ENCODE data around the gene TNS2.

The TNS2 gene

GRCh38 chr12:53050426-53051057 is 677 bp downstream of the TNS2 start:
- Histone ChIP-seq H3K36me3 (ENCODE audit: control insufficient read depth in 1 of 2, insufficient read depth in 2 of 2, low read length in 2 of 2) (no peaks in the 10 kb centered on the region), H3K4me1 (ENCODE audit: control insufficient read depth in 1 of 2, insufficient read depth in 2 of 2, low read length in 2 of 2) (peaks cover 66 to 76% of the 10 kb centered on the region in 2 donors), H3K4me3 (ENCODE audit: low read depth in 1 of 2, low read length in 2 of 2) (peak overlapping the region; percentile 64 to 65), H3K27ac (ENCODE audit: low read depth, low read length) (peak overlapping the region; percentile 94), H3K9ac (ENCODE audit: low read depth in 1 of 2, low read length in 2 of 2) (peak overlapping the region; percentile 75 to 80), H3K27me3 (ENCODE audit: control insufficient read depth in 1 of 2, insufficient read depth in 2 of 2, low read length in 2 of 2) (no peaks in the 10 kb centered on the region), H3K9me3 (ENCODE audit: control insufficient read depth in 1 of 2, low read length in 2 of 2) (no peaks in the 10 kb centered on the region)

- Histone ChIP-seq H3K4me1 (ENCODE audit: control insufficient read depth in 1 of 2, insufficient read depth in 2 of 2, low read length in 2 of 2) (peaks cover 59 to 68% of the 10 kb centered on the region in 2 donors), H3K27me3 (ENCODE audit: control insufficient read depth in 1 of 2, insufficient read depth in 2 of 2, low read length in 2 of 2) (no peaks in the 10 kb centered on the region), H3K36me3 (ENCODE audit: control insufficient read depth in 1 of 2, insufficient read depth in 2 of 2, low read length in 2 of 2) (no peaks in the 10 kb centered on the region), H3K9ac (ENCODE audit: low read depth in 1 of 2, low read length in 2 of 2) (peak overlapping the region; percentile 75 to 80), H3K4me3 (ENCODE audit: low read depth in 1 of 2, low read length in 2 of 2) (peak overlapping the region; percentile 64 to 65), H3K27ac (ENCODE audit: low read depth, low read length) (peak overlapping the region; percentile 94), H3K9me3 (ENCODE audit: control insufficient read depth in 1 of 2, low read length in 2 of 2) (no peaks in the 10 kb centered on the region)
These were observed 1.4 kb downstream of the TNS2 start for GRCh38 chr12:53051058-53051880.

GRCh38 chr12:53051881-53052412 is 2.1 kb downstream of the TNS2 start:
- Histone ChIP-seq H3K36me3 (ENCODE audit: control insufficient read depth in 1 of 2, insufficient read depth in 2 of 2, low read length in 2 of 2) (no peaks in the 10 kb centered on the region), H3K4me1 (ENCODE audit: control insufficient read depth in 1 of 2, insufficient read depth in 2 of 2, low read length in 2 of 2) (peaks cover 58 to 66% of the 10 kb centered on the region in 2 donors), H3K9me3 (ENCODE audit: control insufficient read depth in 1 of 2, low read length in 2 of 2) (no peaks in the 10 kb centered on the region), H3K27me3 (ENCODE audit: control insufficient read depth in 1 of 2, insufficient read depth in 2 of 2, low read length in 2 of 2) (no peaks in the 10 kb centered on the region), H3K27ac (ENCODE audit: low read depth, low read length) (peak overlapping the region; percentile 94), H3K9ac (ENCODE audit: low read depth in 1 of 2, low read length in 2 of 2) (peak overlapping the region; percentile 22 to 75), H3K4me3 (ENCODE audit: low read depth in 1 of 2, low read length in 2 of 2) (peak overlapping the region; percentile 44 to 65)

- Histone ChIP-seq H3K9ac (ENCODE audit: low read depth in 1 of 2, low read length in 2 of 2) (peak overlapping the region; percentile 22 to 75), H3K27me3 (ENCODE audit: control insufficient read depth in 1 of 2, insufficient read depth in 2 of 2, low read length in 2 of 2) (no peaks in the 10 kb centered on the region), H3K36me3 (ENCODE audit: control insufficient read depth in 1 of 2, insufficient read depth in 2 of 2, low read length in 2 of 2) (peaks cover 0 to 3% of the 10 kb centered on the region in 2 donors), H3K9me3 (ENCODE audit: control insufficient read depth in 1 of 2, low read length in 2 of 2) (no peaks in the 10 kb centered on the region), H3K4me1 (ENCODE audit: control insufficient read depth in 1 of 2, insufficient read depth in 2 of 2, low read length in 2 of 2) (peaks cover 58 to 65% of the 10 kb centered on the region in 2 donors), H3K27ac (ENCODE audit: low read depth, low read length) (peak overlapping the region; percentile 87), H3K4me3 (ENCODE audit: low read depth in 1 of 2, low read length in 2 of 2) (peak overlapping the region; percentile 34 to 65)
These were observed 2.8 kb downstream of the TNS2 start for GRCh38 chr12:53052419-53053217.

GRCh38 chr12:53053218-53054111 is 3.6 kb downstream of the TNS2 start:
- Histone ChIP-seq H3K4me3 (ENCODE audit: low read depth in 1 of 2, low read length in 2 of 2) (peak overlapping the region; percentile 61 to 72), H3K36me3 (ENCODE audit: control insufficient read depth in 1 of 2, insufficient read depth in 2 of 2, low read length in 2 of 2) (peaks cover 0 to 3% of the 10 kb centered on the region in 2 donors)

GRCh38 chr12:53054112-53054878 is 4.4 kb downstream of the TNS2 start:
- Histone ChIP-seq H3K4me3 (ENCODE audit: low read depth in 1 of 2, low read length in 2 of 2) (peak overlapping the region; percentile 61 to 72), H3K36me3 (ENCODE audit: control insufficient read depth in 1 of 2, insufficient read depth in 2 of 2, low read length in 2 of 2) (peaks cover 0 to 3% of the 10 kb centered on the region in 2 donors), H3K27me3 (ENCODE audit: control insufficient read depth in 1 of 2, insufficient read depth in 2 of 2, low read length in 2 of 2) (no peaks in the 10 kb centered on the region), H3K27ac (ENCODE audit: low read depth, low read length) (peak overlapping the region; percentile 87), H3K9ac (ENCODE audit: low read depth in 1 of 2, low read length in 2 of 2) (peak overlapping the region; percentile 66 to 85), H3K9me3 (ENCODE audit: control insufficient read depth in 1 of 2, low read length in 2 of 2) (no peaks in the 10 kb centered on the region), H3K4me1 (ENCODE audit: control insufficient read depth in 1 of 2, insufficient read depth in 2 of 2, low read length in 2 of 2) (peaks cover 43 to 48% of the 10 kb centered on the region in 2 donors)

More at GRCh38 chr12:53053218-53054111, 3.6 kb downstream of the TNS2 start:
- H3K27me3 ChIP-seq (ENCODE audit: control insufficient read depth in 1 of 2, insufficient read depth in 2 of 2, low read length in 2 of 2), result no peaks in the 10 kb centered on the region
- peaks cover 51 to 57% of the 10 kb centered on the region in 2 donors for H3K4me1 ChIP-seq (ENCODE audit: control insufficient read depth in 1 of 2, insufficient read depth in 2 of 2, low read length in 2 of 2)
- H3K9ac ChIP-seq (ENCODE audit: low read depth in 1 of 2, low read length in 2 of 2), result peak overlapping the region; percentile 66 to 85
- H3K9me3 ChIP-seq (ENCODE audit: control insufficient read depth in 1 of 2, low read length in 2 of 2), result no peaks in the 10 kb centered on the region
- H3K27ac ChIP-seq (ENCODE audit: low read depth, low read length), result peak overlapping the region; percentile 87

- Histone ChIP-seq H3K27me3 (ENCODE audit: control insufficient read depth in 1 of 2, insufficient read depth in 2 of 2, low read length in 2 of 2) (no peaks in the 10 kb centered on the region), H3K9me3 (ENCODE audit: control insufficient read depth in 1 of 2, low read length in 2 of 2) (no peaks in the 10 kb centered on the region), H3K27ac (ENCODE audit: low read depth, low read length) (no peak overlapping the region), H3K4me1 (ENCODE audit: control insufficient read depth in 1 of 2, insufficient read depth in 2 of 2, low read length in 2 of 2) (peaks cover 33 to 43% of the 10 kb centered on the region in 2 donors), H3K4me3 (ENCODE audit: low read depth in 1 of 2, low read length in 2 of 2) (no peak overlapping the region), H3K36me3 (ENCODE audit: control insufficient read depth in 1 of 2, insufficient read depth in 2 of 2, low read length in 2 of 2) (peaks cover 0 to 8% of the 10 kb centered on the region in 2 donors), H3K9ac (ENCODE audit: low read depth in 1 of 2, low read length in 2 of 2) (no peak overlapping the region)
These were observed 5.8 kb downstream of the TNS2 start for GRCh38 chr12:53055471-53056266.

- no peak overlapping the region for H3K4me3 ChIP-seq (ENCODE audit: low read depth in 1 of 2, low read length in 2 of 2)
- H3K27ac ChIP-seq (ENCODE audit: low read depth, low read length), result no peak overlapping the region
- H3K36me3 ChIP-seq (ENCODE audit: control insufficient read depth in 1 of 2, insufficient read depth in 2 of 2, low read length in 2 of 2), result peaks cover 0 to 8% of the 10 kb centered on the region in 2 donors
- no peaks in the 10 kb centered on the region for H3K9me3 ChIP-seq (ENCODE audit: control insufficient read depth in 1 of 2, low read length in 2 of 2)
- no peaks in the 10 kb centered on the region for H3K27me3 ChIP-seq (ENCODE audit: control insufficient read depth in 1 of 2, insufficient read depth in 2 of 2, low read length in 2 of 2)
- H3K9ac ChIP-seq (ENCODE audit: low read depth in 1 of 2, low read length in 2 of 2), result no peak overlapping the region
- H3K4me1 ChIP-seq (ENCODE audit: control insufficient read depth in 1 of 2, insufficient read depth in 2 of 2, low read length in 2 of 2), result peaks cover 32 to 43% of the 10 kb centered on the region in 2 donors
These were observed 6.4 kb downstream of the TNS2 start for GRCh38 chr12:53056296-53056695.
